Islet of Langerhans (tissue), 1 donor: ENCODE measurements around the gene PTPN4.

Source experiments
- FAIRE-seq: peaks from one replicate; lab custom pipeline; 2011; peaks lifted over from hg19 to GRCh38; lab: Jason Lieb, UNC

Gene PTPN4

DNA sequence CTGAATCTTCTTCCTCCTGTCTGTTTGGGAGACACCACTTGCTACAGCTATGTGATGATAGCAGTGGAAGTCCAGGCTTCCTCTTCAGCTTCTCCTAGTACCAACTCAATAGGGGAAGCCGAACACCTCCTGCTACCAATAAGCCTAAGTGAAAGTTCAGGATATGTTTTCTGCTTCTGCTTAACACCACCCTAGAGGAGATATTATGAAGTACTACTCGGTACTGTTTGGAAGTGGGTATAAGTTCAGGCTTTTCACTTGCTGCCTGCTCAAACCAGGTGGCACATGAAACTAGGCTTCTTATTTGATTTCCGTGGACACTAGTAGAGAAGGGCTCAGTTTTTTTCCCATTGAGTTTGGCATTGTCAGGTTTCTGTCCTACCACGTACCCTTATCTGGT, 99.8 kb downstream of the PTPN4 start:
- FAIRE-seq: no peak

DNA sequence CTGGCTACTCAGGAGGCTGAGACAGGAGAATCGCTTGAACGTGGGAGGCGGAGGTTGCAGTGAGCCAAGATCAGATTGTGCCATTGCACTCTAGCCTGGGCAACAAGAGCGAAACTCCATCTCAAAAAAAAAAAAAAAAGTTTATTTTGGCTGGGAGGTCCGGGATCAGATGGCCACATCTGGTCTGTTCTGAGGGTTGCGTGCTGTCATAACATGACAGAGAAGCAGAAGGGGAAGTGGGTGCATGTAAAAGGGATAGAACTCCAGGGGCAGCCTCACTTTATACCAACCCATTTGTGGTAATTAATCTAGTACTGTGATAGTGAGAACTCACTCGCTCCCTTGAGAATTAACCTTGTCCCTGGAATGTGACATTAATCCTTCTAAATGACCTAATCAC, 101.2 kb downstream of the PTPN4 start:
- FAIRE-seq: no peak

DNA sequence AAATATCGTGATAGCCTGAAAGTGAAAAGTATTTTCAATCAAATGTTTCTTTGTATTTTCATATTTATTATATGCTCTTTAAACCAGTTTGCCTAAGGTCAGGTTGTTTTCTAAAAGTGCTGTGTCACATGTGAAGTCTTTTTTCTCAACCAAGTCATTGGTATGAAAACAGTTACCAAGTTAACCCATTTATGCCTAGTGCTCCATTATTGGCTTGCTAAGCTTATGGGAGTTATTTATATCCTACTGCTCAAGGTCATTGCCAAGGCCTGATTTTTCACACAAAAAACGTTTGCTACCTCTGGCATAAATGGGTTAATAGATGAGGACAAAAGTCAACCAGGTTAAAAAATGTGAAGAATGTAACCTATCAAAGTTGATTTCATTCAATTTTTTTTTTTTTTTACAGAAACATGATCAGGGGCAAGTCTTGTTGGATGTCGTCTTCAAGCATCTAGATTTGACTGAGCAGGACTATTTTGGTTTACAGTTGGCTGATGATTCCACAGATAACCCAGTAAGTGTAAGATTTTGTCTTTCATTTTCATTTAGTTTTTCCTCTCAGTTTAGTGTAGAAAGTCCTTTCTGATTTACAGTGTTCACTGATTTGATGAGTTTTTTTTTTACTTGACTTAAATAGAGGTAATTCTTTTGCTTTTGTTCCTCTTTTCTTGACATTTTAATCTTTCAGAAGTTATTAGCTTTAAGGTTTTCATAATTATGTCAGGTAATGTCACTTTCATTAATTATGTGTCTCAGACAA, 102.6 kb downstream of the PTPN4 start:
- no peak for FAIRE-seq

DNA sequence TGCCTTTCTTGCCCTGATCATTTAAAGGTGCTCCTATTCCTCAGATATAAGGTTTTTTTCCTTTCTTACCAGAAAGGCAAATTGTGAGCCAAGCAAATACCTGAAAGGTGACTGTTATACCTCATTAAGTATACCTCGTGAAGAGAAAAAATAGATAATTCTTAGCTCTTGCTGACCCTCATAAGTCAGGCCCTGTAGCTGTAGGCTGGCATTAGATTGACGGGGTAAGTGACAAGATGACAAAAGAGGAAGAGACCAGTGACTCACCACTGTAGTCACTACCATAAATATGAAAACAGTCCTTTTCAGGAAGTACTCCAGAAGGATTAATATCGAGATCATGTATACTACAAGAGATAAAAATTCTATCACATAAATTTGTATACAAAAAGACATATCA, 104.6 kb downstream of the PTPN4 start:
- no peak for FAIRE-seq

DNA sequence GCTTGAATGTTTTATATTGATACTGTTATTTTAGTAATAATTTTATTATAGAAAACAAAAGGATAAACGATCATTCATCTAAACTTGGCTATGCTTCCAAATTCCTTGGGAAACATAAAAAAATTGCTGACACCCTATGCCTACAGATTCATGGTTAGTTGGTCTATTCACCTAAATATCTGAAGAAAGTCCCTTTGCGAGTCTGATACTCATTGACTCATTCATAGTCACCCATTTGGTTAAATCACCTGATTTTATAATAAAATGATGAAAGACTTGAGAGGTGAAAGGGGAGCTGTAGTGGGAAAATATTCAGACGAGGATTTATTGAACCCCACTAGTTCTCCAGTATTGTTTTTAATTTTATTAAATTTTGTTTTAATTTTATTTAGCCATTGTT, 112.0 kb downstream of the PTPN4 start:
- FAIRE-seq: no peak

DNA sequence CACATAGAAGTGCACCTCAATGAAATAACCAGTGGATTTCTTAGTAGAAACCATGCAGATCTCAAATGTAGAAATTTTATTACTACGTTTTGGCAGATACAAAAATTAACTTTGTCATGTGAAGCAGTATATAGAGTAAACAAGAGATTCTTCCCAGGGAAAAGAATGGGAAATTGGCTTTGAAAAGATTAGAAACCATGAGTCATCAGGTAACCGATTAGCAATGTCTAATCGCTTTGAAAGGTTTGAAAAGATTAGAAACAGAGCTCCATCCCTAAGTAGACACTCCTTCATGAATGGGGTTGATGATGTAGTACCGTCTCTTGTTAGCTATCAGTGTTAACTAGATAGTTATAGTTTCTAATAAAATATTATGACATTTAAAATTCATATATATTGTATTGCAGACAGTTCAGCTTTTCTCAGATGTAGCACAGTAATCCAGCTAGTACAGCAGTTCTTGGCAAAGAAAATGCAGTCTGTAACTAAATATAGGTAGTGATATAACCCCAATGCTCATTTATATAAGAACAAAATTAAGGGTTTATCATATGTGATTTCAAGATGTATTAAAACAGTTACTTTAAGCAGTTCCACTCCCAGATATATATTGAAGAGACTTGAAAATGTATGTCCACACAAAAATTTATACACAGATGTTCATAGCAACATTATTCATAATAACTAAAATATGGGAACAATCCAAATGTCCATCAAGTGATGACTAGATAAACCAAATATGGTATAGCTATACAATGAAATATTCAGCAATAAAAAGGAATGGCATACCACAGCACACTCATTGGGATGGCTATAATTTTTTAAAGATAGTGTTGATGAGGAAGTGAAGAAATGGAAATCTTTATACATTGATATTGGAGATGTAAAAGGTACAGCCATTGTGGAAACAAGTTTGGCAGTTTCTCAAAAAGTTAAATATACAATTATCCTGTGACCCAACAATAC, 113.9 kb downstream of the PTPN4 start:
- FAIRE-seq: no peak

DNA sequence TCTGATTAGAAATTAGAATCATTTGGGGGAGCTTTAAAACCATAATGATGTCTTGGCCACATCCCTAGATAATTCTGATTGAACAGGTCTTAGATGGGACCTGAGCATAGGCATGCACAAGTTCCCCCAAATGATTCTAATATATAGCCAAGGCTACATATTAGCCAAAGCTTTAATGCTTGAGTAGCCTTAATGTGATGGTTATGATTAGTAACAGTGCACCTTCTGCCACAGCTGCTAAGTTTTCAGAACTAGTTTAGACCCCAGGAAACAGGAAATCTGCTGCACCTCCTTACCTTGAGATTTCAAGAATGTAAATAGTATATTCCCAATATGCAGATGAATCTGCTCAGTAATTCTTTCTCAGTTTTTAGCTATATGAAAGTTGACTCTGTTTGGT, 119.8 kb downstream of the PTPN4 start:
- FAIRE-seq: no peak

DNA sequence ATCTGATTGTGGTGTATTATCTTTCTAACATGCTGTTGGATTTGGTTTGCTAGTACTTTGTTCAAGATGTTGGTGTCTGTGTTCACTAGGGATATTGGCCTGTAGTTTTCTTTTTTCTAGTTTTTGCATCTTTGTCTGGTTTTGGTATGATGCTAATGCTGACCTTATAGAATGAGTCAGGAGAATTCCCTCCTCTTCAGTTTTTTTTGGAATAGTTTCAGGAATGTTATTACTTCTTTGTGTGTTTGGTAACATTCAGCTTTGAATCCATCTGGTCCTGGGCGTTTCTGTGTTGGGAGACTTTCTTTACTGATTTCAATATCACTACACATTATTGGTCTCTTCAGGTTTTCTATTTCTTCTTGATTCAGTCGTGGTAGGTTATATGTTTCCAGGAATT, 129.0 kb downstream of the PTPN4 start:
- FAIRE-seq: no peak

DNA sequence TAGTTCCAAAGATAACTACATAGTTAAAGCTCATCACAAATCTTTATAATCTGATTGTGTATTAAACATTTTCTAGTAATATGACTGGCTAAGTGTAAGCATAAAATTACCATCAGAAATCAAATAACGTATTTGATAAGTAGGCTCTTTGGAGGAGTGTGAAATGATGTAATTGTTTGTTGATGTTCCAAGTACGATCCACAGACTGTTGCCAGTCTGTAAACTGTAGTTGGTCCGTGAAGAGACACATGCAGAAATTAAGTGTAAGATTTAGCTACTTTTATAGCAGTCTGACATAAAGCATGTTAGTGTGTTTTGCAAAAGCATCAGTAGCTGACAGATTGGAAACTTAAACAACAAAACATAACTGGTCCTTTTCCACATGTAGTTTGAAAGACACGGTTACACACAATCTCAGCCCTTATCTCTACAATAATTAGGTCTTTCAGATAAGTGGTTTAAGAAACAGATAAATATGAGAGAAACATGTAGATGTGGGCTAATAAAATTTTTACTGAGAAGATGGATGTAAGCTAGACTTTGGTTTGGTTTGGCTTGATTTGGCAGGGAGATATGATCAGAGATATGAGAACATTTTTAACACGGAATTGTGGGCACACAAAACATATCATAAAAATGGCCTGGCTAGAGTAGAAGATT, 138.1 kb downstream of the PTPN4 start:
- FAIRE-seq: no peak

DNA sequence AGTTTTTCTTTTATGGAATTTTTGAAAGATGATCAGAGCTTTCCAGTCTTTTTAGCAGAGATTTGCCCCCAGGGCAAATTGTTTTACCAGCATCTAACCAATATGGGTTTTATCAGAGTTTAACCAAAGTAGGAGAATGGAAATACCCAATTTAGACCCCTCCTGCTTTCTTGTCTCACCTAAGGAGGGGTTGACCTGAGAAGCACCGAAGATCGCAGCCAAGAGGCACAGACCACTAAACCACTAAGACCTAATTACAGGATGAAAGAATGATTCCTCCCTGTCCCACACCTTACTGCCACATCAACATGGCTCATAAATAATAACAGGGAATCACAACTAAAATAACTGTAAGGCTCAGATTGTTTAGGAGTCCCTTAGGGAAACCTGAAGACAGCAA, 141.3 kb downstream of the PTPN4 start:
- no peak for FAIRE-seq

DNA sequence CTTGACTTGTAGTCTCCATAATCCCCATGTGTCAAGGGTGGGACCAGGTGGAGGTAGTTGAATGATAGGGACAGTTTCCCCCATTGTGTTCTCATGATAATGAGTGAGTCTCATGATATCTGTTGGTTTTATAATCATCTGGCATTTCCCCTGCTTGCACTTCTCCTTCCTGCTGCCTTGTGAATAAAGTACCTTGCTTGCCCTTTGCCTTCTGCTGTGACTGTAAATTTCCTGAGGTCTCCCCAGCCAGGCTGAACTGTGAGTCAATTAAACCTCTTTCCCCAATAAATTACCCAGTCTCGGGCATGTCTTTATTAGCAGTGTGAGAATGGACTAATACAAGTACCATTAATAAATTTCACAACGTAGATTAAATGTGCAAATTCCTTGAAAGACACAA, 150.8 kb downstream of the PTPN4 start:
- no peak for FAIRE-seq

DNA sequence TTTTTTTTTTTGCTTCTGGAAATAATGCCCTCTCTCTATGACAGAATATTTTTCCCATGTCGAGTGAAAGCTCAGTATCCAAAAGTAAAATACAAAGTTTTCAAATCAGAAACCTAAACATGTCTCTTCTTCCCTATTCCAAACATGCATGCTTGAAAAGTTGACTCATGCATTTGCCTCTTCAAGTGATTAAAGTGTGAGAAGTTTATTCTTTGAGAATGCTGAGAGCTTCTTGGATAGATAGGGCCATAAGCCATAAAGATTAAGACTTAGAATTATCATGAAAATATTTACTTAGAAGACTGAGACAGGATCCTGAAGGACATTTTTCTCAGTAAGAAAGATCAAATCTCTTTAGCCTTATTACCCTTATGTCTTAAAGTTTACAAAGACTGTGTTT, 154.5 kb downstream of the PTPN4 start:
- no peak for FAIRE-seq

DNA sequence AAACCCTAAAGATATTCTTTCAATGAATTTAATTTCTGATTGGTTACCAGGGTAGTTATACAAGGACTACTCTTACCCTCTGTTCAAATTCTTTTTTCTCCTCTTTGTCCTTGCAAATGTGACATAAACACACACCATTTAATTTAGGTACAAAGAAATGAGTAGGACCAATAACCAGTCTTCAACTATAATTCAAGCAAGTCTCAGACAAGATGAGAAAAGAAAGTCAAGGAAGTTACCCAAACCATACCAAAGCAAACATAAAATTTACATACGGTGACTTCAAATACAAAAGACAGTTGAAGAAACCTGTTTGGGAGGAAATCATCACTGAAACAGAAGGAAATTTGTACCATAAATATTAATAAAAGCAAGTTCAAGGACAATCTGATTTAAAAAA, 162.1 kb downstream of the PTPN4 start:
- peak; percentile 36 for FAIRE-seq

DNA sequence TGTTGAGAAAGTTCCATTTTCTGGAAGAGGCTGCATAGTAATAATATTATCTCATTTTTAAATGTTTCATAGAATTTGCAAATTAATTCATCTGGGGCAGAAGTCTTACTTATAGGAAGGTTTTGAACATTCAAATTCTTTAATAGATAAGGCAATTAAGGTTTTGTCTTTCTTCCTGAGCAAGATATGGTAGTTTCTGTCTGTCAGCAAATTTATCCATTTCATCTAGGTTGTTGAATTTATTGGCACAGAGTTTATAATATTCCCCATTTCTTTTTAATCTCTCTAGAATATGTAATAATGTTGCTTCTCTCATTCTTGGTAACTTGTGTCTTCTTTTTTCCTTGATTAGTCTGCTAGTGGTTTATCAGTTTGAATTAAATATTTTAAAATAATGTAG, 163.0 kb downstream of the PTPN4 start:
- FAIRE-seq: no peak

DNA sequence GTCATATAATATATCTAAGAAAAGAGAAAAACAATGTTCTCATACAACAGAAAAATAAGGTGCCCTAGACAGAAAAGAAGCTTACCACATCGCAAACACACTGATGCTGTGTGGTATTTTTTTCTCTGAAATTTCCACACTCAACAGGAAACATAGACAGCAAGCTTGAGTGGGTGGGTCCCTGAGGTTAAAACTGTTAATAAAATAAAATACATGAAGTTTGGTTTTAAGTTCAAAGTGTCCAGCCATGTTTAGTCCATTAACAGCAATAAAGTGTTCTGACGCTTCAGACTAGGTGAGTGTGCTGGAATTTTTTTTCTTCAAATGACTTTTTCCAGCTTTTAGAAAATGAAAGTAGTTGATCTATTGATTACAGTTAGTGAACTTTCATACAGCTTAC, 169.8 kb downstream of the PTPN4 start:
- peak; percentile 66 for FAIRE-seq

DNA sequence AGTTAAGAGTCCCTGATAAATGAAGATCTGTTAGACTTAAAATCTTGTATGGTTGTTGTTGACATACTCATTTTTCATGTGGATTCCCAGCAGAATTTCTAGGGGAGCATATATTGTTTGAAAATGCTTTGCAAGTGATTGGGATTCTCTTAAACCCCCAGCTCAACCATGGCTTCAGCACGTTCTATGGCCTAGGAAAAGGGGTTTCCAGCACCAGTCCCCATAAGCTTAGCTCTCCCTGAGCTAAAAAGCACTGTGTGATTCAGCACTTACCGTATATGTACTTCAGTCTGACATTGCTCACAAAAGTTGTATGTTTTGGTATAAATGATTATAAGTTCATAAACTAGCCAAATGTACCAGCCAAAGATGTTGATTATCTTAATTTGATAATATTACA, 173.1 kb downstream of the PTPN4 start:
- no peak for FAIRE-seq

DNA sequence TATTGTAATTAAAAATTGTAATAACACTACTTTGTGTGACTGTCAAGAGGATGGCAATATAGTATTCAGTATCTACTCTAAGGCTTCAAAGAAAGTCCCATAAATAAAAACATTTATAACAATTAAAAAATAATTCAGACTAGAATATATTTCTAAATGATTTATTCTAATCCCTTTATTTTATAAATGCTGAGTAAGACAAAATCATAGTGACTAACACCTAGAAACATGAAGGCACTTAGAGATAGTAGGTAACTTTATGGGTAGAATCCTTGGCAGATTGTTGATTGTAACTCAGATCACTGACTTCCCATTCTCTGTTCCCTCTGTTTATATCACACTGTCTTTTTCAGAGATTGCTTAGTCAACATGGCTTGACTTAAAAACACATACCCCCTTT, 174.6 kb downstream of the PTPN4 start:
- no peak for FAIRE-seq

DNA sequence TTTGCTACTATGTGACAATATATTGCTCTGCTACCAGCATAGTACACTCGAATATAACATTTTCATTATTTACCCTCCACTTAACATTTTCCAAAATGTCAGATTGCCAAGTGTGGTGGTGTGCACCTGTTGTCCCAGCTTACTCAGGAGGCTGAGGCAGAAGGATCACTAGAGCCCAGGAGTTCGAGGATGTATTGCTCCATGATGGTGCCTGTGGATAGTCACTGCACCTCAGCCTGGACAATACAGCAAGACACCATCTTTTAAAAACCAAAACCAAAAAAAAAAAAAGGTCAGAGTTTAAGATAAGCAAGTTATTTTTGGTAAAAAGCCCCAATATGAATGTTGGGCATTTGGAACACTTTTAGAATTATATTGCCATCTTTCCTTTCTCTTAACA, 178.0 kb downstream of the PTPN4 start:
- no peak for FAIRE-seq

DNA sequence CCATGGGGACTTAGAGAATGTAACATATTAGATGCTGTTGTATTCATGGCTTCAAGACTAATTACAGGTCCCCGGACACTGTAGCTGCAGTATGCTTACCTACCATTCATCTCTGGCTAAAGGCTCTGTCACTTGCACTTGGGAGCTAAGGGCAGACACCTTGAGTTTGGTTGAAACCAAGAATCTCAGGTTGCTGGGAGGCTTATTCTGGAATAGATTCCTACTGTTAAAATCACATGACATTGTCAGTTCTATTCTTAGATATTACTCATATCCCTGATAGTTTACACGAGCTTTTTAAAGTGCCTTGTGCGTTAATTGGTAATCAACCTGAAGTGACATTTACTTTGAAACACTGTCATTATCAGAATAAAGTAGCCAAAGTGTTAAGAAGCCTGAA, 180.2 kb downstream of the PTPN4 start:
- FAIRE-seq: peak; percentile 95

DNA sequence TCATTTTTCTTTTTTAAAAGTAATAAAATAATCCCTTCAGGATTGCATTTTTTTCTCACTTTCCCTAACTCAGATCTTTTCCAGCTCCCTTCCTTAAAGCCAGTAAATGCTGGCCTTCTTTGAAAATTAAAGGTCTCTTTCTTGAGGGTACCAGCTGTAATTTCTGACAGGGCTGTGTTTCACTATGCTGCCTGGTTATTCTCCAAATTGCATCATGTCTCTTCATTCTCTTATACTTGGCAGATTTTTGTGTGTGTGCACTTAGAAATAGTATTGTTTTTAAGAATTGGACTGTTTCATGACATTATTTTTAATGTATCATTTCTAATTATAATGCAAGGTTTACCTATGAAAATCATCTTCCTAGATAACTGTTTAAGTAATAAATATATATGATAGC, 181.1 kb downstream of the PTPN4 start:
- peak; percentile 93 for FAIRE-seq

DNA sequence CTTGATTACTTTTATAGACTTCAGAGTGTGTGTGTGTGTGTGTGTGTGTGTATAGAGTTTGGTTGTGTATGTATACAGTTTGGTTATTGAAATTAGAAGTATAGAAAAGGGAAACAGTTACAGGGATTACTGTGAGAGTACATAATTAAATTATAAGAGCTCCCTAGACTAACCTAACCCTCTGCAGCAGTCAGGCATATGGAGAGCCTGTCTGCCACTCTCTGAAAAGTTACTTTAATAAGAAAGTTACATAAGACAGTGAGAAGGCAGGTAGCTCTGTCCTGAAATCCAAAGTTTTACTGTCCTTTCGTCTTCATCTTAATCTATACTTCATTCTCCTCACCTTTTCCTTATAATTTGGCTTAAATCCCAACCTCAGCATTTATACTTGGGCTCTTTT, 181.7 kb downstream of the PTPN4 start:
- FAIRE-seq: no peak

DNA sequence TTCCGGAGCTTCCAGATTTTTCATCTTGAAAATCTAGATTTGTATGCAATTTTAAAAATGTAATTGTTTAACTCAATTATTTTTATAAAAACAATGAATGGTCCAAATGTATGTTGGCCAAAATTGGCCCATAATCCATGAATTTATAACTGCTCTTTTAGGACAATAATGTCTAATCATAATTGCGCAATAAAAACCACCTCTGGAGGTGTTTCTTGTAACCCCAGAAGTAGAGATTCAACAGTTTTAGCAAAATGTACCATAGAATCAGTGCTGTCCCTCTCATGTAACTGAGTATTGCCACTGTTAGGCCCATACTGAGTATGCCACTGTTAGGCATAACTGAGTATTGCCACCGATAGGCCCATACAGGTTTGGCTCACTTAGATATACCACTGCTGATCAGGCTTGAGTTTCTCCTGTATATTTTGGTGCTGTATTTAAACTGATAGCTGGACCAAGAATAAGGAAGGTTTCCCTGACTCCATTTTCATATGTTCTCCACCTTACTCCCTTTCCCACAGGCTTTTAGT, 182.3 kb downstream of the PTPN4 start:
- no peak for FAIRE-seq

DNA sequence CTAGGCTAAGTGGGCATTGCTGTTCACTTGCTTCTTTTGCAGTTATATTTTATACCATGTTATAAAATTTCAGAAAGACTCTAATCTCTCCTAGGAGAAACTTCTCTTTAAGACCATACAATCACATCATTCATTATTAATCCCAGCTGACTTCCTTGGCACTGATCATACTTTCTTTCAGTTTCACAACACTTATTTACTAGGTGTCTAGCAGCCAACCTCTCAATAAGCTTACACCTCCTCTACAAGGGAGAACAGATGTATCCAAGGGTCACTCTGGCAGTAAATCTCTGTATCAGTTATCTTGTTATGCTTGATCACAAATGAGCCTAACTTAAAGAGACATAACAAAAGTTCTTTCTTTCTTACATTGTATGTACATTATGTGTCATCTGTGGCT, 183.3 kb downstream of the PTPN4 start:
- FAIRE-seq: no peak
